ENCODE measurements around the gene DYNC1LI2. TPM values are rescaled to one million over a fixed set of nuclear protein-coding genes. Genes with fewer than 3 reads are reported as not detected.

The DYNC1LI2 gene
- total and polyA plus RNA-seq, 3 experiments from 2014 or later = 35.0 to 53.8 (median 50.5) TPM

GRCh38 chr16:66774981-66775380 is 23.6 kb upstream of the DYNC1LI2 start:
- Histone ChIP-seq H3K36me3 (ENCODE audit: insufficient read depth, low read length) (no peaks in the 10 kb centered on the region), H3K9me3 (ENCODE audit: low read length) (no peaks in the 10 kb centered on the region), H3K4me3 (ENCODE audit: low read length) (no peak overlapping the region), H3K4me1 (ENCODE audit: insufficient read depth, low read length) (no peaks in the 10 kb centered on the region), H3K27me3 (ENCODE audit: insufficient read depth, low read length, poor library complexity, severe bottlenecking) (no peaks in the 10 kb centered on the region), H3K27ac (ENCODE audit: low read depth, low read length) (no peak overlapping the region)
- ChIA-PET POLR2A (no interaction called here), CTCF (no interaction called here)
- peaks cover 0 to 1% (median 0%) of the 10 kb centered on the region in 5 donors for H3K9me3 Mint-ChIP-seq
- H3K36me3 Mint-ChIP-seq = peaks cover 0 to 11% (median 3%) of the 10 kb centered on the region in 3 donors
- DNase-seq = no peak
- no peak overlapping the region for H3K27ac Mint-ChIP-seq
- no peaks in the 10 kb centered on the region for H3K4me1 Mint-ChIP-seq
- peaks cover 0 to 1% of the 10 kb centered on the region in 2 donors for H3K27me3 Mint-ChIP-seq
- H3K4me3 Mint-ChIP-seq = no peak overlapping the region

DNA sequence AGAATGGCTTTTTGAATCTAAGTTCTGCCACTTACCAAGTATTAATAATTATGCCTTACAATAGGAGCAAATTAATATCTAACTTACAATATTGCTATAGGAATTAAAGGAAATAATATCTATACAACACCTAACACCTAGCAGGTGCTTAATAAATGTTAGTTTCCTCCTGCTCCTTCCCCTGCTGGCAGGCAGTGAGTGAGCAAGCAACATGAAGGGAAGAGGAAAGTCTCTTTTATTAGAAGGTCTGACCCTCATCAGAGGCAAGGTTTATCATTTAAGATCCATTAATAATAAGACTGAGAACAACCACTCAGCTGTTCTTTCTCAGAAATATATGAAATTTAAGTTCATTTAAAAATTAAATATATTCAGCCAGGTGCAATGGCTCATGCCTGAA is 6.7 kb upstream of the DYNC1LI2 start:
- Mint-ChIP-seq H3K27me3 (peaks cover 1 to 2% of the 10 kb centered on the region in 2 donors), H3K36me3 (no peaks in the 10 kb centered on the region), H3K4me3 (no peak overlapping the region), H3K27ac (no peak overlapping the region), H3K9me3 (no peaks in the 10 kb centered on the region), H3K4me1 (no peaks in the 10 kb centered on the region)
- H3K4me1 ChIP-seq (ENCODE audit: insufficient read depth, low read length) = no peaks in the 10 kb centered on the region
- no peaks in the 10 kb centered on the region for H3K36me3 ChIP-seq (ENCODE audit: insufficient read depth, low read length)
- no peak overlapping the region for H3K4me3 ChIP-seq (ENCODE audit: low read length)
- H3K27me3 ChIP-seq (ENCODE audit: insufficient read depth, low read length, poor library complexity, severe bottlenecking) = no peaks in the 10 kb centered on the region
- no peak overlapping the region for H3K27ac ChIP-seq (ENCODE audit: low read depth, low read length)
- DNase-seq = no peak
- CTCF ChIA-PET = no interaction called here
- POLR2A ChIA-PET = no interaction called here
- H3K9me3 ChIP-seq (ENCODE audit: low read length) = no peaks in the 10 kb centered on the region

GRCh38 chr16:66754819-66755218 is 3.4 kb upstream of the DYNC1LI2 start:
- Mint-ChIP-seq H3K9me3 (no peaks in the 10 kb centered on the region), H3K36me3 (peaks cover 0 to 11% (median 0%) of the 10 kb centered on the region in 3 donors), H3K4me1 (peaks cover 16 to 19% (median 18%) of the 10 kb centered on the region in 3 donors), H3K4me3 (no peak overlapping the region), H3K27ac (no peak overlapping the region), H3K27me3 (peaks cover 8 to 14% of the 10 kb centered on the region in 2 donors)
- Histone ChIP-seq H3K36me3 (ENCODE audit: insufficient read depth, low read length) (no peaks in the 10 kb centered on the region), H3K4me3 (ENCODE audit: low read length) (no peak overlapping the region), H3K27ac (ENCODE audit: low read depth, low read length) (no peak overlapping the region), H3K27me3 (ENCODE audit: insufficient read depth, low read length, poor library complexity, severe bottlenecking) (no peaks in the 10 kb centered on the region), H3K9me3 (ENCODE audit: low read length) (no peaks in the 10 kb centered on the region), H3K4me1 (ENCODE audit: insufficient read depth, low read length) (peaks cover 17% of the 10 kb centered on the region)
- ChIA-PET POLR2A (no interaction called here), CTCF (interaction anchor here (1.3 kb wide), 1 partner anchor 348 kb away, joined by 4 read pairs; no protein-coding TSS in a partner anchor)
- no peak for DNase-seq

- Histone ChIP-seq H3K27me3 (ENCODE audit: insufficient read depth, low read length, poor library complexity, severe bottlenecking) (no peaks in the 10 kb centered on the region), H3K4me1 (ENCODE audit: insufficient read depth, low read length) (peaks cover 23% of the 10 kb centered on the region), H3K9me3 (ENCODE audit: low read length) (no peaks in the 10 kb centered on the region), H3K27ac (ENCODE audit: low read depth, low read length) (no peak overlapping the region), H3K36me3 (ENCODE audit: insufficient read depth, low read length) (peaks cover under 1% of the 10 kb centered on the region), H3K4me3 (ENCODE audit: low read length) (no peak overlapping the region)
- DNase-seq = no peak
- POLR2A ChIA-PET = no interaction called here
- Mint-ChIP-seq H3K36me3 (peaks cover 0 to 16% (median 0%) of the 10 kb centered on the region in 3 donors), H3K27ac (no peak overlapping the region), H3K4me3 (no peak overlapping the region), H3K9me3 (no peaks in the 10 kb centered on the region), H3K27me3 (peaks cover 8 to 14% of the 10 kb centered on the region in 2 donors), H3K4me1 (peaks cover 22 to 25% (median 24%) of the 10 kb centered on the region in 3 donors)
- CTCF ChIA-PET = interaction anchor here (1.3 kb wide), 1 partner anchor 347 kb away, joined by 4 read pairs; no protein-coding TSS in a partner anchor
Observed at GRCh38 chr16:66754211-66754610, 2.8 kb upstream of the DYNC1LI2 start.

- peak overlapping the region in 3 of 7 donors; percentile 79 to 94 (median 92) for H3K4me3 Mint-ChIP-seq
- peaks cover 27% of the 10 kb centered on the region for H3K4me1 ChIP-seq (ENCODE audit: insufficient read depth, low read length)
- peak overlapping the region in 1 of 8 donors; percentile 51 for H3K27ac Mint-ChIP-seq
- H3K9me3 ChIP-seq (ENCODE audit: low read length) = no peaks in the 10 kb centered on the region
- peaks cover 0 to 26% (median 0%) of the 10 kb centered on the region in 3 donors for H3K36me3 Mint-ChIP-seq
- H3K4me1 Mint-ChIP-seq = peaks cover 32 to 35% (median 35%) of the 10 kb centered on the region in 3 donors
- H3K27me3 ChIP-seq (ENCODE audit: insufficient read depth, low read length, poor library complexity, severe bottlenecking) = no peaks in the 10 kb centered on the region
- H3K27me3 Mint-ChIP-seq = peaks cover 8 to 14% of the 10 kb centered on the region in 2 donors
- no peak for DNase-seq
- CTCF ChIA-PET = interaction anchor here (1.4 to 2.9 kb wide), 4 partner anchors 12 to 276 kb away, joined by 3 to 14 read pairs (median 4); no protein-coding TSS in a partner anchor
- H3K36me3 ChIP-seq (ENCODE audit: insufficient read depth, low read length) = peaks cover 4% of the 10 kb centered on the region
- no peak overlapping the region for H3K4me3 ChIP-seq (ENCODE audit: low read length)
- POLR2A ChIA-PET = interaction anchor here (0.5 to 0.6 kb wide), 2 partner anchors 126 to 1564 kb away, joined by 3 to 9 read pairs; no protein-coding TSS in a partner anchor
- H3K9me3 Mint-ChIP-seq = no peaks in the 10 kb centered on the region
- H3K27ac ChIP-seq (ENCODE audit: low read depth, low read length) = no peak overlapping the region
Observed at GRCh38 chr16:66752958-66753357, 1.5 kb upstream of the DYNC1LI2 start.

GRCh38 chr16:66752379-66752778 is 970 bp upstream of the DYNC1LI2 start:
- H3K36me3 ChIP-seq (ENCODE audit: insufficient read depth, low read length) = peaks cover 4% of the 10 kb centered on the region
- peaks cover 32 to 40% (median 35%) of the 10 kb centered on the region in 3 donors for H3K4me1 Mint-ChIP-seq
- H3K27me3 ChIP-seq (ENCODE audit: insufficient read depth, low read length, poor library complexity, severe bottlenecking) = no peaks in the 10 kb centered on the region
- H3K4me3 ChIP-seq (ENCODE audit: low read length) = no peak overlapping the region
- H3K27me3 Mint-ChIP-seq = peaks cover 8 to 14% of the 10 kb centered on the region in 2 donors
- H3K36me3 Mint-ChIP-seq = peaks cover 0 to 26% (median 0%) of the 10 kb centered on the region in 3 donors
- peak overlapping the region; percentile 54 to 92 (median 86) for H3K27ac Mint-ChIP-seq
- H3K4me1 ChIP-seq (ENCODE audit: insufficient read depth, low read length) = peaks cover 27% of the 10 kb centered on the region
- no peak for DNase-seq
- no peak overlapping the region for H3K27ac ChIP-seq (ENCODE audit: low read depth, low read length)
- ChIA-PET CTCF (interaction anchor here (0.7 to 6.0 kb wide), 13 partner anchors 10 to 348 kb away, joined by 3 to 26 read pairs (median 4); partner anchors contain the start of gene NAE1), POLR2A (interaction anchor here (0.5 to 0.6 kb wide), 3 partner anchors 122 to 1564 kb away, joined by 3 to 9 read pairs (median 3); no protein-coding TSS in a partner anchor)
- no peaks in the 10 kb centered on the region for H3K9me3 ChIP-seq (ENCODE audit: low read length)
- peak overlapping the region; percentile 77 to 94 (median 83) for H3K4me3 Mint-ChIP-seq
- H3K9me3 Mint-ChIP-seq = no peaks in the 10 kb centered on the region

GRCh38 chr16:66751992-66752322 is 548 bp upstream of the DYNC1LI2 start:
- DNase-seq = no peak
- peak overlapping the region; percentile 25 for H3K27ac ChIP-seq (ENCODE audit: low read depth, low read length)
- Mint-ChIP-seq H3K27me3 (peaks cover 8 to 14% of the 10 kb centered on the region in 2 donors), H3K4me1 (peaks cover 35 to 44% (median 39%) of the 10 kb centered on the region in 3 donors), H3K36me3 (peaks cover 0 to 30% (median 0%) of the 10 kb centered on the region in 3 donors), H3K4me3 (peak overlapping the region; percentile 77 to 94 (median 83)), H3K9me3 (no peaks in the 10 kb centered on the region), H3K27ac (peak overlapping the region; percentile 54 to 92 (median 86))
- no peaks in the 10 kb centered on the region for H3K9me3 ChIP-seq (ENCODE audit: low read length)
- H3K27me3 ChIP-seq (ENCODE audit: insufficient read depth, low read length, poor library complexity, severe bottlenecking) = no peaks in the 10 kb centered on the region
- H3K4me1 ChIP-seq (ENCODE audit: insufficient read depth, low read length) = peaks cover 27% of the 10 kb centered on the region
- ChIA-PET POLR2A (interaction anchor here (0.6 kb wide), 2 partner anchors 160 to 344 kb away, joined by 3 to 6 read pairs; no protein-coding TSS in a partner anchor), CTCF (interaction anchor here (0.7 to 6.0 kb wide), 13 partner anchors 10 to 347 kb away, joined by 3 to 26 read pairs (median 4); partner anchors contain the start of gene NAE1)
- peak overlapping the region; percentile 70 for H3K4me3 ChIP-seq (ENCODE audit: low read length)
- peaks cover 4% of the 10 kb centered on the region for H3K36me3 ChIP-seq (ENCODE audit: insufficient read depth, low read length)

- ChIA-PET CTCF (interaction anchor here (0.6 to 6.0 kb wide), 7 partner anchors 10 to 199 kb away, joined by 3 to 26 read pairs (median 9); partner anchors contain the start of genes CKLF and CMTM3), POLR2A (interaction anchor here (0.6 kb wide), 1 partner anchor 123 kb away, joined by 5 read pairs; no protein-coding TSS in a partner anchor)
- Mint-ChIP-seq H3K27me3 (peaks cover 8 to 14% of the 10 kb centered on the region in 2 donors), H3K4me3 (peak overlapping the region; percentile 85 to 95 (median 91)), H3K4me1 (peaks cover 42 to 53% (median 49%) of the 10 kb centered on the region in 3 donors), H3K9me3 (no peaks in the 10 kb centered on the region), H3K27ac (peak overlapping the region; percentile 68 to 98 (median 89)), H3K36me3 (peaks cover 0 to 38% (median 3%) of the 10 kb centered on the region in 3 donors)
- Histone ChIP-seq H3K27ac (ENCODE audit: low read depth, low read length) (peak overlapping the region; percentile 80), H3K9me3 (ENCODE audit: low read length) (no peaks in the 10 kb centered on the region), H3K4me3 (ENCODE audit: low read length) (peak overlapping the region; percentile 83), H3K4me1 (ENCODE audit: insufficient read depth, low read length) (peaks cover 31% of the 10 kb centered on the region), H3K36me3 (ENCODE audit: insufficient read depth, low read length) (peaks cover 4% of the 10 kb centered on the region), H3K27me3 (ENCODE audit: insufficient read depth, low read length, poor library complexity, severe bottlenecking) (no peaks in the 10 kb centered on the region)
- DNase-seq = peak in 1 of 5 donors; percentile 4
Observed at GRCh38 chr16:66751053-66751302, 431 bp downstream of the DYNC1LI2 start.

Measured in CD8-positive, alpha-beta memory T cell (primary cell).